ENCODE measurements around the gene TSACC.

- TF ChIP-seq, protein P1, sequence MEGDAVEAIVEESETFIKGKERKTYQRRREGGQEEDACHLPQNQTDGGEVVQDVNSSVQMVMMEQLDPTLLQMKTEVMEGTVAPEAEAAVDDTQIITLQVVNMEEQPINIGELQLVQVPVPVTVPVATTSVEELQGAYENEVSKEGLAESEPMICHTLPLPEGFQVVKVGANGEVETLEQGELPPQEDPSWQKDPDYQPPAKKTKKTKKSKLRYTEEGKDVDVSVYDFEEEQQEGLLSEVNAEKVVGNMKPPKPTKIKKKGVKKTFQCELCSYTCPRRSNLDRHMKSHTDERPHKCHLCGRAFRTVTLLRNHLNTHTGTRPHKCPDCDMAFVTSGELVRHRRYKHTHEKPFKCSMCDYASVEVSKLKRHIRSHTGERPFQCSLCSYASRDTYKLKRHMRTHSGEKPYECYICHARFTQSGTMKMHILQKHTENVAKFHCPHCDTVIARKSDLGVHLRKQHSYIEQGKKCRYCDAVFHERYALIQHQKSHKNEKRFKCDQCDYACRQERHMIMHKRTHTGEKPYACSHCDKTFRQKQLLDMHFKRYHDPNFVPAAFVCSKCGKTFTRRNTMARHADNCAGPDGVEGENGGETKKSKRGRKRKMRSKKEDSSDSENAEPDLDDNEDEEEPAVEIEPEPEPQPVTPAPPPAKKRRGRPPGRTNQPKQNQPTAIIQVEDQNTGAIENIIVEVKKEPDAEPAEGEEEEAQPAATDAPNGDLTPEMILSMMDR (IDR thresholded peaks at IDR 0.05; ENCODE audit: low read depth, low read length, missing input control) = no peak
- TF ChIP-seq ZBTB33 (IDR thresholded peaks at IDR 0.05) (no peak), TAF1 (conservative IDR thresholded peaks at IDR 0.05) (no peak), YY1 (IDR thresholded peaks at IDR 0.05) (no peak), RXRA (IDR thresholded peaks at IDR 0.05) (no peak), SP1 (IDR thresholded peaks at IDR 0.05) (no peak), HNF4G (IDR thresholded peaks at IDR 0.05) (no peak), RAD21 (IDR thresholded peaks at IDR 0.05) (no peak), GABPA (IDR thresholded peaks at IDR 0.05 in 1 of 2, conservative IDR thresholded peaks at IDR 0.05 in 1 of 2) (no peak), JUND (IDR thresholded peaks at IDR 0.05) (no peak), FOXA1 (IDR thresholded peaks at IDR 0.05) (no peak)
- TF ChIP-seq, protein P2, sequence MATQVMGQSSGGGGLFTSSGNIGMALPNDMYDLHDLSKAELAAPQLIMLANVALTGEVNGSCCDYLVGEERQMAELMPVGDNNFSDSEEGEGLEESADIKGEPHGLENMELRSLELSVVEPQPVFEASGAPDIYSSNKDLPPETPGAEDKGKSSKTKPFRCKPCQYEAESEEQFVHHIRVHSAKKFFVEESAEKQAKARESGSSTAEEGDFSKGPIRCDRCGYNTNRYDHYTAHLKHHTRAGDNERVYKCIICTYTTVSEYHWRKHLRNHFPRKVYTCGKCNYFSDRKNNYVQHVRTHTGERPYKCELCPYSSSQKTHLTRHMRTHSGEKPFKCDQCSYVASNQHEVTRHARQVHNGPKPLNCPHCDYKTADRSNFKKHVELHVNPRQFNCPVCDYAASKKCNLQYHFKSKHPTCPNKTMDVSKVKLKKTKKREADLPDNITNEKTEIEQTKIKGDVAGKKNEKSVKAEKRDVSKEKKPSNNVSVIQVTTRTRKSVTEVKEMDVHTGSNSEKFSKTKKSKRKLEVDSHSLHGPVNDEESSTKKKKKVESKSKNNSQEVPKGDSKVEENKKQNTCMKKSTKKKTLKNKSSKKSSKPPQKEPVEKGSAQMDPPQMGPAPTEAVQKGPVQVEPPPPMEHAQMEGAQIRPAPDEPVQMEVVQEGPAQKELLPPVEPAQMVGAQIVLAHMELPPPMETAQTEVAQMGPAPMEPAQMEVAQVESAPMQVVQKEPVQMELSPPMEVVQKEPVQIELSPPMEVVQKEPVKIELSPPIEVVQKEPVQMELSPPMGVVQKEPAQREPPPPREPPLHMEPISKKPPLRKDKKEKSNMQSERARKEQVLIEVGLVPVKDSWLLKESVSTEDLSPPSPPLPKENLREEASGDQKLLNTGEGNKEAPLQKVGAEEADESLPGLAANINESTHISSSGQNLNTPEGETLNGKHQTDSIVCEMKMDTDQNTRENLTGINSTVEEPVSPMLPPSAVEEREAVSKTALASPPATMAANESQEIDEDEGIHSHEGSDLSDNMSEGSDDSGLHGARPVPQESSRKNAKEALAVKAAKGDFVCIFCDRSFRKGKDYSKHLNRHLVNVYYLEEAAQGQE (IDR thresholded peaks at IDR 0.05) = no peak
- TF ChIP-seq, protein P3, sequence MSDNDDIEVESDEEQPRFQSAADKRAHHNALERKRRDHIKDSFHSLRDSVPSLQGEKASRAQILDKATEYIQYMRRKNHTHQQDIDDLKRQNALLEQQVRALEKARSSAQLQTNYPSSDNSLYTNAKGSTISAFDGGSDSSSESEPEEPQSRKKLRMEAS (IDR thresholded peaks at IDR 0.05) = no peak
- TF ChIP-seq, protein P4, sequence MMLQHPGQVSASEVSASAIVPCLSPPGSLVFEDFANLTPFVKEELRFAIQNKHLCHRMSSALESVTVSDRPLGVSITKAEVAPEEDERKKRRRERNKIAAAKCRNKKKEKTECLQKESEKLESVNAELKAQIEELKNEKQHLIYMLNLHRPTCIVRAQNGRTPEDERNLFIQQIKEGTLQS (IDR thresholded peaks at IDR 0.05) = no peak
Observed at GRCh38 chr1:156388174-156389137, 50.1 kb downstream of the TSACC start.
